Measurements from ENCODE around the gene PTS.
A peak's percentile ranks its signal among the peaks of the same experiment; 100 is the strongest.

PTS gene

DNA sequence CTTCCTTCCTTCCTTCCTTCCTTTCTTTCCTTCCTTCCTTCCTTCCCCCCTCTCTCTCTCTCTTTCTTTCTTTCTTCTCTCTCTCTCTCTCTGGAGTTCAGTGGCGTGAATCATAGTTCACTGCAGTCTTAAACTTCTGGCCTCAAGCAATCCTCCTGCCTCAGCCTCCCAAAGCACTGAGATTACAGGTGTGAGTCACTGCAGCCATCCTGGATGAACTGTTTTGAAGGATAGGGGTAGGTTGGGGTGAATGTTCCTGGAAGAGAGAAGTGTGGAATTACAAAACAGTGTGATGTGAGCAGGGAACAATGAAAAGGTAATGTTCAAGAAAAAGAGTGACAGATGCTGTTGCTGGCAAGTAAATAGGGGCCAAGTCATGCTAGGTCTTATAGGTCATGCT, 46.8 kb downstream of the PTS start:
- TF ChIP-seq, protein P1, sequence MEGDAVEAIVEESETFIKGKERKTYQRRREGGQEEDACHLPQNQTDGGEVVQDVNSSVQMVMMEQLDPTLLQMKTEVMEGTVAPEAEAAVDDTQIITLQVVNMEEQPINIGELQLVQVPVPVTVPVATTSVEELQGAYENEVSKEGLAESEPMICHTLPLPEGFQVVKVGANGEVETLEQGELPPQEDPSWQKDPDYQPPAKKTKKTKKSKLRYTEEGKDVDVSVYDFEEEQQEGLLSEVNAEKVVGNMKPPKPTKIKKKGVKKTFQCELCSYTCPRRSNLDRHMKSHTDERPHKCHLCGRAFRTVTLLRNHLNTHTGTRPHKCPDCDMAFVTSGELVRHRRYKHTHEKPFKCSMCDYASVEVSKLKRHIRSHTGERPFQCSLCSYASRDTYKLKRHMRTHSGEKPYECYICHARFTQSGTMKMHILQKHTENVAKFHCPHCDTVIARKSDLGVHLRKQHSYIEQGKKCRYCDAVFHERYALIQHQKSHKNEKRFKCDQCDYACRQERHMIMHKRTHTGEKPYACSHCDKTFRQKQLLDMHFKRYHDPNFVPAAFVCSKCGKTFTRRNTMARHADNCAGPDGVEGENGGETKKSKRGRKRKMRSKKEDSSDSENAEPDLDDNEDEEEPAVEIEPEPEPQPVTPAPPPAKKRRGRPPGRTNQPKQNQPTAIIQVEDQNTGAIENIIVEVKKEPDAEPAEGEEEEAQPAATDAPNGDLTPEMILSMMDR (IDR thresholded peaks at IDR 0.05; ENCODE audit: low read depth, low read length) = no peak
- no peak overlapping the region for H3K4me3 ChIP-seq (ENCODE audit: low read depth, low read length)

DNA sequence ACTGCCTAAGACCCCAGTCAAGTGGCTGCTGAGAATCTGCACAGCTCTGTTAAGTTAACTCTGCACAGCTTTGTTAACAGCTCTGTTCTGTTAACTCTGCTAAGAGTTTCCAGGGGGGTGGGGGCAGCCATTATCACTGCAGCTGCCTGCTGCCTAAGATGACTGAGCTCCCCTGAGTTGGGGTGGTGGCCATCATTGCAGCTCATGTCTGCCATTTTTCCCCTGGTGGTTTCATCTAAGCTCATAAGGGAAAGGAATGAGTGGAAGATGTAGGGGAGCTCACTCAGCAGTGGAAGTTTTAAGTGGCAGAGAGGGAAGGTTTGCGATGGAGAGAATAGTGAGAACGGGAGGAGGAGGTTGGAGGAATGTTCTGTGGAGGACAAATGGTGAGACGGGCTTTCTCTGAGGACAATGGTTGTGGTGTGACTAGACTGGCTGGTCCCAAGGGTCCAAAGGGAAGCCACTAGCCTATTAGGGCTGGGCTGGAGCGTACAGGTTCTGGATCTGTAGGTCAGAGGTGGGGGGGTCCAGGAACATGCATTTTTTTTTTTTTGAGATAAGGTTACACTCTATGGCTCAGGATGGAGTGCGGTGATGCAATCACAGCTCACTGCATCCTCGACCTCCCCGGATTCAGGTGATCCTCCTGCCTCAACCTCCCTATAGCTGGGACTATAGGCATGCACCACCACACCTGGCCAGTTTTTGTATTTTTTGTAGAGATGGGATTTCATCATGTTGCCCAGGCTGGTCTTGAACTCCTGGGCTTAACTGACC, 48.0 kb downstream of the PTS start:
- no peak overlapping the region for H3K4me3 ChIP-seq (ENCODE audit: low read depth, low read length)
- TF ChIP-seq, protein P1 (IDR thresholded peaks at IDR 0.05; ENCODE audit: low read depth, low read length) = no peak

DNA sequence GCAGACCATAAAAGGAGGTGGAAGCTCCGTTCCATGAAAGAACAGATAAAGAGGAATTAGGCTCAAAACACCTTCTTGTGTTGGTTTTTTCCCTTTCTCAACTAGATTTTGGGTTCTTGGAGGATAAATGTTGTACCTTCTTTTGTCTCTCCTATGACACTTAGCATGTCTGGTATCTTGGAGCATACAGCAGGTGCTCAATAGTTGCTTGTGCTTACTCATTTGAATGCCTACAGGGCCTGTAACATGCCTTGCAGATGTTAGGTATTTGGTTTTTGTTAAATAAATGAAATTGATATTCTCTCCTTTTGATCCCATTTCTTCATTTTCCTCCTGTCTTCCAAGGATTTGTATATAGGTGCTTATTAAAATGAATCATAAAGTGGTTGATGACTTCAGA, 50.8 kb downstream of the PTS start:
- no peak overlapping the region for H3K4me3 ChIP-seq (ENCODE audit: low read depth, low read length)
- TF ChIP-seq, protein P1 (IDR thresholded peaks at IDR 0.05; ENCODE audit: low read depth, low read length) = no peak

DNA sequence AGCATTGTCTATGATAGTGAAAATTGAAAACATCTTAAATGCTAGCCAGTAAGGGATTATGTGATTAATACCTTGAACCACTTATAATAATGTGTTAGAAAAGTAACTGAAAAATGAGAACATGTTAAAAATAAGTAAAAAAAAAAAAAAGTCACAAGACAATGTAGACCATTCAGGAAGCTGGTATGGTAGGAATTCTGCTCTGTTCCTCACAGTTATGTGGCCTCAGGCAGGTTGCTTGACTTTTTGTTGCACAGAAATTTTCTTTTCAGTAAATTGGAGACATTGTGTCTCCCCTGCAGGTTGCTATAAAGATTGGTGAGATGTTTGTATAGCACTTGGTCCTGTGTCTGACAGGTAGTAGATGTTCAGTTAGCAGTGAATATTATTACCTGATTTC, 51.7 kb downstream of the PTS start:
- H3K4me3 ChIP-seq (ENCODE audit: low read depth, low read length) = no peak overlapping the region
- TF ChIP-seq, protein P1 (IDR thresholded peaks at IDR 0.05; ENCODE audit: low read depth, low read length) = no peak

DNA sequence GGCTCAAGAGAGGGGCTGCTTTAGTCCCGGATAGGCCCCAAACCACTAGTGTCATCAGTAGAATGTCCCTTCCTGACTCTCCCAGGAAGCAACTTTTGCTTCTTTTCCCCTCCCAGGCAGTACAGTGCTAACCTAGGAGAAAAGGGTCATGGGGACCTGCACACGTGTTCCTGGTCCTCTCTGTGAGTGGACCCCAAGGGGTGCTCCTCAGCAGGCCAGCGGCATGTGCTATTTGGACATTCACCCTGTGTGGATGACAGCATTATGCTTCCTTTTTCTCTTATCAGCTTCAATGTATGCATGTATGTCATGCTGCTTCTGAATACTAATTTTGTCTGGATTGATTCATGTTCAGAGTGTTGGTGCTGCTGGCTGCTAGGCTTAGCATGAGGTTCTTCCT, 52.6 kb downstream of the PTS start:
- TF ChIP-seq, protein P1 (IDR thresholded peaks at IDR 0.05; ENCODE audit: low read depth, low read length) = no peak

DNA sequence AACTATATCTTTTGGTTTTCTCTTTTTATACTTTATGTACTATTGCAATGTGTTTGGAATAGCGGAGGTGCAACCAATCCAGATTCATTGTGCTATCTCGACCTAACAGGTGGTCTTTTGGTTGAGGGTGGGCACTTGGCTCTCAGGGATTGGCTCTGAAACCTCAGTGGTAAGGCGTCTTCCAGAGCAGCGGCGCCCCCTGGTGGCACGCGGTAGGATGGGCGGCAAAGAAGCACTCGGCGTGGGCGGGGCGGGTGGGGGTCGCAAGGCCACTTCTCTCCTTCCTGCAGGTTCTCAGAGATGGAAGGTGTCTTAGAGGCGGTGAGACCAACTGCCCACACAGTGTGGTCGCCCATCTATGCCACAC, 53.7 kb downstream of the PTS start:
- TF ChIP-seq, protein P1 (IDR thresholded peaks at IDR 0.05; ENCODE audit: low read depth, low read length) = peak; percentile 38; the same call in 1 of the 2 replicates
- H3K4me3 ChIP-seq (ENCODE audit: low read depth, low read length) = no peak overlapping the region

More for the DNA sequence above, 52.6 kb downstream of the PTS start:
- no peak overlapping the region for H3K4me3 ChIP-seq (ENCODE audit: low read depth, low read length)

DNA sequence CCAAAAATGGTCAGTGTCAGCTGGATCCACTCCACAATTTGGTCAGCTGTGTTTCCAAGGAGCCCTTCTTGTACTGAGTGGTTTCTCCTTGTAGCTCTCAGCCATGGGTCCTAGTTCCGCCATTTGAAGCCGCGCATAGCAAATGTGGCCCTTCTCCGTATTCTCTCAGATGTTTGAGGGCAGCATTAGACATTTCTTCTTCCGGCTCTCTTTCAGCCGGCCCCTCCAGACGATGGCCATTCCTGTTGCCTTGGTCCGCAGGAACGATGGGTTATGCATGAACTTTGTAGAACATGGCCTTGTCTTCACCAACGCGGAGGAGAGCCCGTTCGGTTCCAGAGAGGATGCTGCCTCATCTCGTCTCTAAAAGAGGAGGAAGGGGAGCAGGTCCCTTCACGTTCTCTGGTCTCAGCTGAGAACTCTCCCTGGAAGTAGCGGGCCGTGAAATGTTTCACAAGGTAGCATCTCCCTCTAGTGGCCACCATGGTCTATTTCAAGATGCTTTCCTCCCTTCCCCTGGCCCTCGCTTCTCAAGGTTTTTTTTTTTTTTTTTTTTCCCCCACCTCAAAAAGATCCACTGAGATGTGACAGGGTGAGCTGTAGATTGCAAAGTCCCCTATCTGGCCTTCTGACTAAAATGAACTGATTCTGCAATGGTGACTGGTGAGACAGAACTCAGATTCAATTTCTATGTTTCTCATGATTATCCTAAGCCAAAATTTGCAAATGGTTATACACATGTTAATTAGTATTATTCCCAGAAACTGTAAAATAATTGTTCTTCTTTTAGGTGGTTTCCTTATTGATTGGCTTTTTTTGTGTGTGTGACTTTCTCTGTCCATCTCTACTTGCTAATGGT, 54.3 kb downstream of the PTS start:
- TF ChIP-seq, protein P1 (IDR thresholded peaks at IDR 0.05; ENCODE audit: low read depth, low read length) = peak; percentile 74
- no peak overlapping the region for H3K4me3 ChIP-seq (ENCODE audit: low read depth, low read length)
